IMR-90 (cell line): Measurements from ENCODE around the gene FFAR1. TPM values are rescaled to one million over a fixed set of nuclear protein-coding genes. Genes with fewer than 3 reads are reported as not detected.

ENCODE experiments used
- ATAC-seq: fragments of 200-7000 bp; cut with Tn5 transposase; 2 replicates; pipeline ENCODE4 v1.9.1; 2020; ENCODE audit warnings: low read depth, mild to moderate bottlenecking, moderate library complexity
- BruUV-seq: library from RNA; stranded (reverse); fragments of 400-500 nt; replicated peaks from 2 replicates; lab custom pipeline; 2021; lab: Mats Ljungman, UMichigan
- CTCF ChIA-PET: fragments of 300-600 bp; formaldehyde crosslinking; extraction: SDS; loops from one replicate; lab custom pipeline; 2021; ENCODE audit warnings: antibody characterized with exemption; lab: Yijun Ruan, JAX
- POLR2A ChIA-PET: fragments of 300-600 bp; sonication (Branson Sonifier 250); formaldehyde crosslinking; loops from one replicate; lab custom pipeline; 2022; ENCODE audit warnings: antibody characterized with exemption; ENCODE audit not compliant: unreplicated experiment; lab: Charles Lee
- DNase-seq: peaks from one replicate; pipeline ENCODE4 v3.0.0; 2013
- H2AFZ ChIP-seq: replicated peaks from 2 replicates; pipeline ENCODE3; 2013; ENCODE audit warnings: low read length, mild to moderate bottlenecking; ENCODE audit not compliant: poor library complexity
- H2AK5ac ChIP-seq: 2 replicates; pipeline ENCODE4 v1.6.1; 2013; ENCODE audit warnings: low read depth, low read length, inconsistent platforms
- H2AK9ac ChIP-seq: replicated peaks from 2 replicates; pipeline ENCODE3; 2013; ENCODE audit warnings: mild to moderate bottlenecking, low read depth, low read length, moderate library complexity; ENCODE audit not compliant: poor library complexity
- H2BK120ac ChIP-seq: 2 replicates; pipeline ENCODE4 v1.6.1; 2013; ENCODE audit warnings: low read depth, low read length, inconsistent platforms
- H2BK15ac ChIP-seq: 3 replicates; pipeline ENCODE4 v1.6.1; 2013; ENCODE audit warnings: low read depth, low read length, inconsistent platforms
- H2BK20ac ChIP-seq: 2 replicates; pipeline ENCODE4 v1.6.1; 2013; ENCODE audit warnings: low read depth, mild to moderate bottlenecking, inconsistent platforms, low read length, moderate library complexity
- H2BK5ac ChIP-seq: 2 replicates; pipeline ENCODE4 v1.6.1; 2013; ENCODE audit warnings: mild to moderate bottlenecking, low read depth, low read length, inconsistent platforms; ENCODE audit not compliant: poor library complexity, severe bottlenecking
- H3K14ac ChIP-seq: replicated peaks from 2 replicates; pipeline ENCODE4 v1.6.1; 2013; ENCODE audit warnings: low read depth, low read length, inconsistent platforms
- H3K18ac ChIP-seq: 2 replicates; pipeline ENCODE4 v1.6.1; 2013; ENCODE audit warnings: low read depth, low read length, control low read depth
- H3K23ac ChIP-seq: 2 replicates; pipeline ENCODE4 v1.6.1; 2013; ENCODE audit warnings: low read depth, low read length, inconsistent platforms
- H3K27ac ChIP-seq: 2 replicates; pipeline ENCODE4 v1.5.1; 2013; ENCODE audit warnings: mild to moderate bottlenecking, control low read depth, low read length; ENCODE audit not compliant: insufficient read depth
- H3K27me3 ChIP-seq: 2 replicates; pipeline ENCODE4 v1.6.1; 2013; ENCODE audit warnings: low read length; ENCODE audit not compliant: control insufficient read depth, insufficient read depth
- H3K36me3 ChIP-seq: 2 replicates; pipeline ENCODE4 v1.6.1; 2013; ENCODE audit warnings: low read length, mixed read lengths; ENCODE audit not compliant: control insufficient read depth, insufficient read depth
- H3K4ac ChIP-seq: 2 replicates; pipeline ENCODE4 v1.6.1; 2013; ENCODE audit warnings: low read depth, low read length, inconsistent platforms
- H3K4me1 ChIP-seq: 2 replicates; pipeline ENCODE4 v1.6.1; 2013; ENCODE audit warnings: low read length, mixed read lengths; ENCODE audit not compliant: control insufficient read depth, insufficient read depth
- H3K4me2 ChIP-seq: 2 replicates; pipeline ENCODE4 v1.6.1; 2013; ENCODE audit warnings: low read depth, mild to moderate bottlenecking, control low read depth, low read length, moderate library complexity
- H3K4me3 ChIP-seq: 2 replicates; pipeline ENCODE4 v1.5.1; 2013; ENCODE audit warnings: low read depth, mild to moderate bottlenecking, control low read depth, low read length, moderate library complexity; ENCODE audit not compliant: insufficient read depth
- H3K56ac ChIP-seq: 2 replicates; pipeline ENCODE4 v1.6.1; 2013; ENCODE audit warnings: low read length, inconsistent platforms; ENCODE audit not compliant: insufficient read depth; ENCODE audit errors: extremely low read depth
- H3K79me1 ChIP-seq, 2 experiments: 2 replicates each; pipeline ENCODE4 v1.6.1; 2013; ENCODE audit warnings: low read length in 2 of 2, inconsistent platforms in 1 of 2, low read depth in 1 of 2
- H3K9ac ChIP-seq: 2 replicates; pipeline ENCODE4 v1.6.1; 2013; ENCODE audit warnings: low read depth, low read length, control low read depth
- H3K9me1 ChIP-seq: 2 replicates; pipeline ENCODE4 v1.6.1; 2013; ENCODE audit warnings: low read length, inconsistent platforms; ENCODE audit not compliant: insufficient read depth
- H3K9me3 ChIP-seq: 2 replicates; pipeline ENCODE4 v1.6.1; 2013; ENCODE audit warnings: low read length; ENCODE audit not compliant: control insufficient read depth, insufficient read depth
- H4K20me1 ChIP-seq: 2 replicates; pipeline ENCODE4 v1.6.1; 2013; ENCODE audit warnings: low read length, inconsistent platforms; ENCODE audit not compliant: insufficient read depth
- H4K5ac ChIP-seq: 2 replicates; pipeline ENCODE4 v1.6.1; 2013; ENCODE audit warnings: mild to moderate bottlenecking, low read depth, low read length, control low read depth
- H4K8ac ChIP-seq, 2 experiments: 2 replicates each; pipeline ENCODE4 v1.6.1; 2013; ENCODE audit warnings: low read depth in 2 of 2, low read length in 2 of 2, control low read depth in 1 of 2, inconsistent platforms in 1 of 2
- H4K91ac ChIP-seq: 2 replicates; pipeline ENCODE4 v1.6.1; 2013; ENCODE audit warnings: low read depth, low read length, inconsistent platforms; ENCODE audit not compliant: insufficient read depth
- NFE2L2 ChIP-seq: fragments of 150-350 bp; IDR thresholded peaks from 2 replicates; pipeline ENCODE4 v1.6.1; 2016; ENCODE audit warnings: low read depth, mild to moderate bottlenecking, low read length
- WGBS, 2 experiments: methylation state at CpG; one replicate each; pipeline versions ENCODE4 v1.1.5 to v1.1.7; 2013; ENCODE audit warnings: missing lambda C conversion rate in 2 of 2; ENCODE audit not compliant: insufficient read length in 1 of 2; ENCODE audit errors: extremely low coverage in 2 of 2; 5-methylcytosine and 5-hydroxymethylcytosine counted together
- dilution Hi-C: fragments of 300-500 bp; cut with HindIII; formaldehyde crosslinking; loops from one replicate; pipeline ENCODE4 v1.14.3; 2018; ENCODE audit warnings: low sequenced_read_pairs; ENCODE audit not compliant: unreplicated experiment
- in situ Hi-C: fragments of 300-500 bp; cut with MboI; formaldehyde crosslinking; loops from 3 replicates; pipeline ENCODE4 v1.14.3; 2019; ENCODE audit warnings: low sequenced_read_pairs, inconsistent platforms, mixed read lengths
- intact Hi-C: fragments of 100-400 bp; cut with micrococcal nuclease; formaldehyde crosslinking; loops from 2 replicates; pipeline ENCODE4 v1.10.0; 2022
- polyA plus RNA-seq, 3 experiments: library from polyadenylated mRNA; depleted of rRNA; stranded (reverse); fragments of >200 nt; gene quantifications; 2 replicates each; pipeline ENCODE4 v1.2.3, GENCODE V29; 2012; ENCODE audit warnings: low replicate concordance in 1 of 3
- total RNA-seq: library from RNA; depleted of rRNA; stranded (reverse); fragments of >200 nt; gene quantifications from 2 replicates; pipeline ENCODE4 v1.2.3, GENCODE V29; 2012

The FFAR1 gene
- total and polyA plus RNA-seq, 2 of the 4 experiments (the other 2 are of a cell fraction): not detected

DNA sequence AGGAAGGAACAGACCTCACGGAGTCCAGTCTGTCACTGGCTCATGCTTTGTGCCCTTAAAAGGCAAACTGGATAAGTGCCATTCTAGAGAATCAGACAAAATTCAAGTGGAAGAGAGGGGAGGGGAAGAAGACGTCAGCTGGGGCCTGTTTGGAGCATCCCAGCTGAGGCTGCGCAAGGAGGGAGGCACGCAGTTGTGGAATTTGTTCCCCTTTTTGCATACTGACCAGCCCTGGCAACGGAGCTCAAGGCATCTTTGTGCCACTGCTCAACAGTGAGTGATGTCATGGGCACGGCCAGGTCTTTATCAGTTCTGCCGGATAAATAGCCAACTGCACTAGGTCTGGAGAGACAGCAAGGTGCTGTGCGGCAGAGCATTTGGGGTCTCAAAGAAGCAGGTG lies 23.0 kb downstream of the FFAR1 start, which contains the start of gene GPR42:
GPR42 (plus strand) TSS at position 347 of the 400 bp plus-strand sequence. CDS start 292 bp downstream, outside the sequence.
- intact Hi-C loops: no loop called here
- Histone ChIP-seq H4K5ac (no peak within 1 kb of the TSS), H2BK120ac (no peak within 1 kb of the TSS), H3K56ac (no peak within 1 kb of the TSS), H2AFZ (no peak within 1 kb of the TSS), H3K4me2 (no peak within 1 kb of the TSS), H3K4me3 (no peak within 1 kb of the TSS), H4K8ac (no peak within 1 kb of the TSS), H3K27me3 (peaks cover under 1% of the 10 kb centered on the region; the same call in 1 of the 2 replicates), H3K9me1 (no peaks in the 10 kb centered on the region), H2AK5ac (no peak within 1 kb of the TSS), H4K91ac (no peak within 1 kb of the TSS), H3K14ac (no peak within 1 kb of the TSS), H3K18ac (no peak within 1 kb of the TSS), H2BK5ac (no peak within 1 kb of the TSS), H3K23ac (no peak within 1 kb of the TSS), H3K79me1 (no peaks in the 10 kb centered on the region), H3K36me3 (no peaks in the 10 kb centered on the region), H3K27ac (no peak within 1 kb of the TSS), H3K9ac (no peak within 1 kb of the TSS), H3K9me3 (no peaks in the 10 kb centered on the region), H4K20me1 (no peaks in the 10 kb centered on the region), H2BK20ac (no peak within 1 kb of the TSS), H2BK15ac (no peak within 1 kb of the TSS), H3K4me1 (no peaks in the 10 kb centered on the region), H2AK9ac (no peak within 1 kb of the TSS), H3K4ac (no peak within 1 kb of the TSS)
- no peak for TF ChIP-seq NFE2L2
- DNase-seq: no peak
- 58% methylated on average over 3 of the region's 8 CpGs; no CpG with 5 or more reads in 1 of the 2 experiments for WGBS, 2 experiments
- dilution Hi-C loops: no loop called here
- CTCF ChIA-PET: no interaction called here
- no peak for ATAC-seq
- POLR2A ChIA-PET: no interaction called here
- in situ Hi-C loops: no loop called here
- no TSS peak for BruUV-seq
